ENCODE measurements around the gene PECR. TPM values are rescaled to one million over a fixed set of nuclear protein-coding genes. Genes with fewer than 3 reads are reported as not detected.
A peak's percentile ranks its signal among the peaks of the same experiment; 100 is the strongest.

PECR gene
- total RNA-seq, 1 donor from 2014 or later = 19.0 TPM

DNA sequence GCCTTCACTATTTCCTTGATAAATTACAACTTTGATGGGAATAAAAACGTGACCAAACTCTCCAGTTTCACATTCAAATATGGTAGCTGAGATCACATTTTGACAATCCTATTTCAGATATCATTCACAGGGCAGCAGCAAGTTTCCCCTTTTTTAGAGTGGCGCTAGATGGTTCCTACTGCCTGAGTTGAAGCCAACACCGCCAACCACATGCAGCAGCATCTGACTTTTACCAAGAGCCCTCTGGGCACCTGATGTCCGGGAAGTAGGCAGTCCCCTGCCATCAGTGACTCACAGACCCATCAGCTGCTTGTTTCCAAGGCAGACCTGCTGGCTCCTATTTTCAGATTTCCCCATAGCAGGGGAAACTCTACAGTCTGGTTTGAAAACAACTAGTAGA lies 64.2 kb downstream of the PECR start:
- no peak for TF ChIP-seq CTCF (conservative IDR thresholded peaks at IDR 0.05)
- Mint-ChIP-seq H3K27ac (no peak overlapping the region), H3K4me1 (ENCODE audit: unreplicated experiment) (no peaks in the 10 kb centered on the region), H3K4me3 (no peak overlapping the region), H3K36me3 (no peaks in the 10 kb centered on the region), H3K27me3 (no peaks in the 10 kb centered on the region), H3K9me3 (no peaks in the 10 kb centered on the region)
- no peak for DNase-seq (ENCODE audit: extremely low spot score, unreplicated experiment)

DNA sequence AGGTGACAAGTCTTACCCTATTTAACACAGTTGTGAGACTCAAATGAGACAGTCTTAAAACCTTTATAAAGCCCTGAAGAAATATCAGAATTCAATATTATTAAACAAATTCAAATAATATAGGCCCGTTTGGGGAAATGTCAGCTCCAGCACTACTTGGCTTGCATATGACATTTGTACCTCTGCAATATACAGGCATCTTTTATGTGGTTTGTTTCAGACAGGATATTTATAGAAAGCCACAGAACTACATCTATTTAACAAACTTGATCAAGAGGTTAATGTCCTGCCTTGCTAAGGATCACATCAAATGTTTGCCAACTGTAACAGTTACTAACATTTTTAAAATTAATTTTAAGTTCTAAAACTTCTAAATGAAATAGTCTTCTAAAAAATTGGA lies 65.0 kb downstream of the PECR start:
- Mint-ChIP-seq H3K36me3 (no peaks in the 10 kb centered on the region), H3K27me3 (no peaks in the 10 kb centered on the region), H3K9me3 (no peaks in the 10 kb centered on the region), H3K27ac (no peak overlapping the region), H3K4me1 (ENCODE audit: unreplicated experiment) (peaks cover under 1% of the 10 kb centered on the region), H3K4me3 (no peak overlapping the region)
- TF ChIP-seq CTCF (conservative IDR thresholded peaks at IDR 0.05) = no peak
- DNase-seq (ENCODE audit: extremely low spot score, unreplicated experiment) = no peak

DNA sequence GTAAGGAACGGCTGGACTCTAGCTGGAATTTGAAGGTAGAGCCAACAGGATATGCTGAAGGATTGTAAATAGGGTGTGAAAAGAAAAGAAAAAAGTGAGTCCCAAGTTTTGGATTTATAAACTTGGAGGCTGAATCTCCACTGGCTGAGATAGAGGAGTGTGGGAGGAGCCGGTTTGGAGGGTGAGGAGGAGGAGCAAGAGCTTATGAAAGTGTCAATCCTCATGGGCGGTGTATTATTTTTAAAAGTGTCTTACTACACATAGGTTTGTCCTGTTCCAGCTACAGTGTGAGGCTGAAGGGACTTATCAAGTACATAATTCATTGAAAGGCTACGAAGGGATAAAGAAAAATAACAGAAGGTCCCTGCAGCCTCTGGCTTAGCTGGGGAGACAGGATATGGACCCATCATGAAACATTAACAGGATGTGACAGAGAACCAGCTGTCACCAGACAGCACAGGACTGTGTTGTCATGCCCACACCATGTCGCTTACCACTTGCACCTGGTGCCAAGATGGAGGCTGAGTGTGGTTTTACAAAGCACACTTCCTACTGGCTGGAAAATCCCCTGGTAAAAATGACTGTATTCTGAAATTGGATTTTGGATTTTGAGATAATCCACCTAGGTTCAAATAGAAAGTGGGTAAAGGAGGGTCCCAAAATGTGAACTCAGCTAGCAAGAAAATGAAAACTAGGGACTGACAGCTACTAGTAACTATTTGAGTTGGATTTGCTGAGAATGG lies 65.7 kb downstream of the PECR start:
- H3K4me3 Mint-ChIP-seq = no peak overlapping the region
- H3K4me1 Mint-ChIP-seq (ENCODE audit: unreplicated experiment) = peaks cover 4% of the 10 kb centered on the region
- no peaks in the 10 kb centered on the region for H3K36me3 Mint-ChIP-seq
- H3K27me3 Mint-ChIP-seq = no peaks in the 10 kb centered on the region
- H3K27ac Mint-ChIP-seq = peak overlapping the region; percentile 21
- DNase-seq (ENCODE audit: extremely low spot score, unreplicated experiment) = no peak
- H3K9me3 Mint-ChIP-seq = no peaks in the 10 kb centered on the region
- no peak for TF ChIP-seq CTCF (conservative IDR thresholded peaks at IDR 0.05)

DNA sequence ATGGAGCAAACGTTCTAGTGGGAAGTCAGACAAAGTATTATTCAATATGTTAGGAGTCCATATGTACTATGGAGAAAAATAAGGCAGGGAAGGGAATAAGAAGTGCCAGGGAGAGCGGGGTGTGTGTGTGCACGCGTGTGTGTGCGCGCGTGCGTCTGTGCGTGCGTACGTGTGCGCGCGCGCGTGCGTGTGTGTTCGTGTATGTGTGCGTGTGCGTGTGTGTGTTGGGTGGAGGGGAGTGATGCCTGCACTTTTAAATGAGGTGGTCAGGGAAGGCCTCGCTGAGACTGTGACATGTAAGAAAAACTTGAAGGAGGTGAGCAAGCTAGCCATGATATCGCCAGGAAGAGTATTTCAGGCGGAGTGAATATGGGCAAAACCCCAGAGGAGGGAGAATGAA lies 66.6 kb downstream of the PECR start:
- no peaks in the 10 kb centered on the region for H3K9me3 Mint-ChIP-seq
- peaks cover under 1% of the 10 kb centered on the region for H3K36me3 Mint-ChIP-seq
- no peak for DNase-seq (ENCODE audit: extremely low spot score, unreplicated experiment)
- H3K27me3 Mint-ChIP-seq = no peaks in the 10 kb centered on the region
- H3K27ac Mint-ChIP-seq = no peak overlapping the region
- TF ChIP-seq CTCF (conservative IDR thresholded peaks at IDR 0.05) = no peak
- peaks cover 4% of the 10 kb centered on the region for H3K4me1 Mint-ChIP-seq (ENCODE audit: unreplicated experiment)
- peak overlapping the region; percentile 30 for H3K4me3 Mint-ChIP-seq

- Mint-ChIP-seq H3K27me3 (no peaks in the 10 kb centered on the region), H3K9me3 (no peaks in the 10 kb centered on the region), H3K4me3 (peak overlapping the region; percentile 79), H3K4me1 (ENCODE audit: unreplicated experiment) (peaks cover 4% of the 10 kb centered on the region), H3K36me3 (peaks cover 4% of the 10 kb centered on the region), H3K27ac (no peak overlapping the region)
- no peak for TF ChIP-seq CTCF (conservative IDR thresholded peaks at IDR 0.05)
- DNase-seq (ENCODE audit: extremely low spot score, unreplicated experiment) = no peak
These were observed 67.6 kb downstream of the PECR start for GRCh38 chr2:216014006-216014405.
